HepG2 (cell line): Measurements from ENCODE around the gene GRK5. TPM values are rescaled to one million over a fixed set of nuclear protein-coding genes. Genes with fewer than 3 reads are reported as not detected.

Source experiments
- ATF1 ChIP-seq: IDR thresholded peaks from 2 replicates; pipeline ENCODE4 v1.6.1; 2016; ENCODE audit warnings: mild to moderate bottlenecking, control low read depth
- DMAP1 ChIP-seq: IDR thresholded peaks from 2 replicates; pipeline ENCODE4 v1.6.1; 2016
- GZF1 ChIP-seq: sonication (generic); formaldehyde crosslinking; IDR thresholded peaks from 2 replicates; pipeline ENCODE4 v1.5.1; 2020; ENCODE audit warnings: mild to moderate bottlenecking, missing genetic modification reagents
- KMT2A ChIP-seq: sonication (generic); formaldehyde crosslinking; IDR thresholded peaks from 2 replicates; pipeline ENCODE4 v1.4.0; 2020; ENCODE audit warnings: missing genetic modification reagents
- NR1H2 ChIP-seq: sonication (generic); formaldehyde crosslinking; IDR thresholded peaks from 2 replicates; pipeline ENCODE4 v1.8.1; 2022; ENCODE audit warnings: low read depth, missing genetic modification reagents, borderline replicate concordance
- SP140L ChIP-seq: sonication (generic); formaldehyde crosslinking; IDR thresholded peaks from 2 replicates; pipeline ENCODE4 v1.4.0; 2020; ENCODE audit warnings: missing genetic modification reagents, borderline replicate concordance
- ZNF260 ChIP-seq: sonication (generic); formaldehyde crosslinking; IDR thresholded peaks from 2 replicates; pipeline ENCODE4 v1.4.0; 2020; ENCODE audit warnings: missing genetic modification reagents, low read depth, mild to moderate bottlenecking, borderline replicate concordance
- ZNF282 ChIP-seq: fragments of 450-650 bp; IDR thresholded peaks from 2 replicates; pipeline ENCODE4 v1.6.1; 2018; ENCODE audit not compliant: partially characterized antibody
- ZNF496 ChIP-seq: sonication (generic); formaldehyde crosslinking; IDR thresholded peaks from 2 replicates; pipeline ENCODE4 v1.8.1; 2023; ENCODE audit warnings: mild to moderate bottlenecking, moderate library complexity, missing genetic modification reagents; ENCODE audit not compliant: insufficient replicate concordance
- ZNF543 ChIP-seq: sonication (generic); formaldehyde crosslinking; IDR thresholded peaks from 2 replicates; pipeline ENCODE4 v1.4.0; 2020; ENCODE audit warnings: mild to moderate bottlenecking, missing genetic modification reagents
- ZNF660 ChIP-seq: sonication (generic); formaldehyde crosslinking; IDR thresholded peaks from 2 replicates; pipeline ENCODE4 v1.5.1; 2020; ENCODE audit warnings: mild to moderate bottlenecking, low read depth, missing genetic modification reagents, borderline replicate concordance
- ZNF777 ChIP-seq: sonication (generic); formaldehyde crosslinking; IDR thresholded peaks from 2 replicates; pipeline ENCODE4 v1.4.0; 2020; ENCODE audit warnings: missing genetic modification reagents
- polyA plus RNA-seq, 8 experiments: library from polyadenylated mRNA; depleted of rRNA in 3 of 8; stranded (reverse) in 7 of 8; unstranded in 1 of 8; fragments of >200 nt; fragmentation: Illumina TruSeq in 4 of 8; extraction: Trizol in 4 of 8; gene quantifications; 2 replicates each; pipeline versions ENCODE4 v1.2.1 to v1.2.3, GENCODE V29; 2011 to 2016; ENCODE audit warnings: low read depth in 4 of 8, missing spikeins in 1 of 8, mixed read lengths in 1 of 8; ENCODE audit not compliant: insufficient read depth in 1 of 8
- total RNA-seq, 5 experiments: library from RNA; depleted of rRNA; stranded (reverse); fragments of >200 nt; fragmentation: Illumina TruSeq; extraction: Trizol; gene quantifications; 2 replicates each; pipeline ENCODE4 v1.2.3, GENCODE V29; 2016; ENCODE audit warnings: low read depth in 1 of 5
- TF ChIP-seq, protein P1 (sequence below): sonication (generic); formaldehyde crosslinking; IDR thresholded peaks from 2 replicates; pipeline ENCODE4 v1.9.0; 2021; ENCODE audit warnings: mild to moderate bottlenecking, missing genetic modification reagents
- TF ChIP-seq, protein P2 (sequence below): sonication (generic); formaldehyde crosslinking; IDR thresholded peaks from 2 replicates; pipeline ENCODE4 v1.5.0; 2020; ENCODE audit warnings: mild to moderate bottlenecking, missing genetic modification reagents, borderline replicate concordance
- TF ChIP-seq, protein P3 (sequence below): IDR thresholded peaks from 2 replicates; pipeline ENCODE4 v1.6.1; 2018; ENCODE audit warnings: missing genetic modification reagents

GRK5 gene
- total and polyA plus RNA-seq, 2 of the 13 experiments (the other 11 are each of a cell fraction or from before 2014, with no cell fraction given) = 10.4 to 12.6 TPM

DNA sequence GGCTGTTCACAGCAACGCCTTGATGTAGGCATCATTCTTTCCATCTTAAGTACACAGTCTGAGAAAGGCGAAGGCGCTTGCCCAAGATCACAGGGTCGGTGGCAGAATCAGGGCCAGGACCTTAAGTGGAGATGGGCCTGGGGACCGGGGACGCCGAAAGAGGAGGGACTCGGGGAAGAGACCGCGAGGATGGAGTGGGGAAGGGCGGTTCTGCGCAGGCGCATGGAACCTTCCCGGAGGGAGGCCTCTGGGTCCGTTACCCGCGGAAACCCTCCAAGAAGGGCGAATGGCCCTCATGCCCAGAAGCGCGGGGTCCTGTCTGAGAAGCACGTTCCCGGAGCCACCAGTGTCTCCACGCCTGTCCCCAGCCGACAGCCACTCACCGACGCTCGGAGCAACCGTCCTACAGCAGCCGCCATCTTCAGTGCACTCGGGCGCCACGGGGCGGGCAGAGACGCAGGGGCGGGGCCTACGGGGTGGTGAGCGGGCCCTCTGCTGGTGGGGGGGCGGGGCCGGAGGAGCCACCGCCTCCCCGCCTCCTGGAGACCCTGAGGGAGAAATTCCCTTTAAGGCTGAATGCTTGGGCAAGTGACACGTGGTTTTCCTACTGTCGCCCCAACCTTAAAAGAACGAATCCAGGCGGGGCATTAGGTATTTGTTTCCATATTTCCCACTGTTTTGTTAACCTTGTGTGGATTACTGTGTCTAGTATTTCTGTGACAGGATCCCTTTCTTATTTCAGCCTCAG, 28.8 kb upstream of the GRK5 start, which contains the start of gene PRDX3 (continued):
- peak; percentile 72; the same call in 1 of the 2 replicates for TF ChIP-seq KMT2A (CRISPR knock-in tag)
- no peak for TF ChIP-seq ZNF660
- no peak for TF ChIP-seq ZNF777
- no peak for TF ChIP-seq NR1H2
- TF ChIP-seq, protein P1, sequence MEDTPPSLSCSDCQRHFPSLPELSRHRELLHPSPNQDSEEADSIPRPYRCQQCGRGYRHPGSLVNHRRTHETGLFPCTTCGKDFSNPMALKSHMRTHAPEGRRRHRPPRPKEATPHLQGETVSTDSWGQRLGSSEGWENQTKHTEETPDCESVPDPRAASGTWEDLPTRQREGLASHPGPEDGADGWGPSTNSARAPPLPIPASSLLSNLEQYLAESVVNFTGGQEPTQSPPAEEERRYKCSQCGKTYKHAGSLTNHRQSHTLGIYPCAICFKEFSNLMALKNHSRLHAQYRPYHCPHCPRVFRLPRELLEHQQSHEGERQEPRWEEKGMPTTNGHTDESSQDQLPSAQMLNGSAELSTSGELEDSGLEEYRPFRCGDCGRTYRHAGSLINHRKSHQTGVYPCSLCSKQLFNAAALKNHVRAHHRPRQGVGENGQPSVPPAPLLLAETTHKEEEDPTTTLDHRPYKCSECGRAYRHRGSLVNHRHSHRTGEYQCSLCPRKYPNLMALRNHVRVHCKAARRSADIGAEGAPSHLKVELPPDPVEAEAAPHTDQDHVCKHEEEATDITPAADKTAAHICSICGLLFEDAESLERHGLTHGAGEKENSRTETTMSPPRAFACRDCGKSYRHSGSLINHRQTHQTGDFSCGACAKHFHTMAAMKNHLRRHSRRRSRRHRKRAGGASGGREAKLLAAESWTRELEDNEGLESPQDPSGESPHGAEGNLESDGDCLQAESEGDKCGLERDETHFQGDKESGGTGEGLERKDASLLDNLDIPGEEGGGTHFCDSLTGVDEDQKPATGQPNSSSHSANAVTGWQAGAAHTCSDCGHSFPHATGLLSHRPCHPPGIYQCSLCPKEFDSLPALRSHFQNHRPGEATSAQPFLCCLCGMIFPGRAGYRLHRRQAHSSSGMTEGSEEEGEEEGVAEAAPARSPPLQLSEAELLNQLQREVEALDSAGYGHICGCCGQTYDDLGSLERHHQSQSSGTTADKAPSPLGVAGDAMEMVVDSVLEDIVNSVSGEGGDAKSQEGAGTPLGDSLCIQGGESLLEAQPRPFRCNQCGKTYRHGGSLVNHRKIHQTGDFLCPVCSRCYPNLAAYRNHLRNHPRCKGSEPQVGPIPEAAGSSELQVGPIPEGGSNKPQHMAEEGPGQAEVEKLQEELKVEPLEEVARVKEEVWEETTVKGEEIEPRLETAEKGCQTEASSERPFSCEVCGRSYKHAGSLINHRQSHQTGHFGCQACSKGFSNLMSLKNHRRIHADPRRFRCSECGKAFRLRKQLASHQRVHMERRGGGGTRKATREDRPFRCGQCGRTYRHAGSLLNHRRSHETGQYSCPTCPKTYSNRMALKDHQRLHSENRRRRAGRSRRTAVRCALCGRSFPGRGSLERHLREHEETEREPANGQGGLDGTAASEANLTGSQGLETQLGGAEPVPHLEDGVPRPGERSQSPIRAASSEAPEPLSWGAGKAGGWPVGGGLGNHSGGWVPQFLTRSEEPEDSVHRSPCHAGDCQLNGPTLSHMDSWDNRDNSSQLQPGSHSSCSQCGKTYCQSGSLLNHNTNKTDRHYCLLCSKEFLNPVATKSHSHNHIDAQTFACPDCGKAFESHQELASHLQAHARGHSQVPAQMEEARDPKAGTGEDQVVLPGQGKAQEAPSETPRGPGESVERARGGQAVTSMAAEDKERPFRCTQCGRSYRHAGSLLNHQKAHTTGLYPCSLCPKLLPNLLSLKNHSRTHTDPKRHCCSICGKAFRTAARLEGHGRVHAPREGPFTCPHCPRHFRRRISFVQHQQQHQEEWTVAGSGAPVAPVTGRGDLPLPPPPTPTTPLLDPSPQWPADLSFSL = no peak
- no peak for TF ChIP-seq ATF1 (CRISPR knock-in tag)
- peak; percentile 61; the same call in 1 of the 2 replicates for TF ChIP-seq ZNF543 (CRISPR knock-in tag)
- TF ChIP-seq, protein P2, sequence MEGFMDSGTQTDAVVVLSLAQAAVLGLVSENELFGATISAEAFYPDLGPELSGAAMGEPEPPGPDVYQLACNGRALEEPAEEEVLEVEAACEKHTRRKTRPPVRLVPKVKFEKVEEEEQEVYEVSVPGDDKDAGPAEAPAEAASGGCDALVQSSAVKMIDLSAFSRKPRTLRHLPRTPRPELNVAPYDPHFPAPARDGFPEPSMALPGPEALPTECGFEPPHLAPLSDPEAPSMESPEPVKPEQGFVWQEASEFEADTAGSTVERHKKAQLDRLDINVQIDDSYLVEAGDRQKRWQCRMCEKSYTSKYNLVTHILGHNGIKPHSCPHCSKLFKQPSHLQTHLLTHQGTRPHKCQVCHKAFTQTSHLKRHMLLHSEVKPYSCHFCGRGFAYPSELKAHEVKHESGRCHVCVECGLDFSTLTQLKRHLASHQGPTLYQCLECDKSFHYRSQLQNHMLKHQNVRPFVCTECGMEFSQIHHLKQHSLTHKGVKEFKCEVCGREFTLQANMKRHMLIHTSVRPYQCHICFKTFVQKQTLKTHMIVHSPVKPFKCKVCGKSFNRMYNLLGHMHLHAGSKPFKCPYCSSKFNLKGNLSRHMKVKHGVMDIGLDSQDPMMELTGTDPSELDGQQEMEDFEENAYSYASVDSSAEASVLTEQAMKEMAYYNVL (CRISPR knock-in tag) = no peak; the same call in 1 of the 2 replicates
- no peak for TF ChIP-seq ZNF260 (CRISPR knock-in tag)
- TF ChIP-seq, protein P3, sequence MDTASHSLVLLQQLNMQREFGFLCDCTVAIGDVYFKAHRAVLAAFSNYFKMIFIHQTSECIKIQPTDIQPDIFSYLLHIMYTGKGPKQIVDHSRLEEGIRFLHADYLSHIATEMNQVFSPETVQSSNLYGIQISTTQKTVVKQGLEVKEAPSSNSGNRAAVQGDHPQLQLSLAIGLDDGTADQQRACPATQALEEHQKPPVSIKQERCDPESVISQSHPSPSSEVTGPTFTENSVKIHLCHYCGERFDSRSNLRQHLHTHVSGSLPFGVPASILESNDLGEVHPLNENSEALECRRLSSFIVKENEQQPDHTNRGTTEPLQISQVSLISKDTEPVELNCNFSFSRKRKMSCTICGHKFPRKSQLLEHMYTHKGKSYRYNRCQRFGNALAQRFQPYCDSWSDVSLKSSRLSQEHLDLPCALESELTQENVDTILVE (CRISPR knock-in tag) = peak; percentile 69
- TF ChIP-seq DMAP1 (CRISPR knock-in tag) = peak; percentile 92
- no peak for TF ChIP-seq SP140L (CRISPR knock-in tag)
- TF ChIP-seq GZF1 (CRISPR knock-in tag) = peak; percentile 79; the same call in 1 of the 2 replicates
- no peak for TF ChIP-seq ZNF496
- no peak for TF ChIP-seq ZNF282
